Activated naive CD4-positive, alpha-beta T cell treated with anti-CD3 and anti-CD28 coated beads for 36 hours (primary cell): ENCODE data around the gene ZNF423. TPM values are rescaled to one million over a fixed set of nuclear protein-coding genes. Genes with fewer than 3 reads are reported as not detected.

Source experiments
- CTCF ChIA-PET: fragments of 350-600 bp; sonication (Branson Sonifier 250); formaldehyde crosslinking; loops from one replicate; lab custom pipeline; 2021; ENCODE audit warnings: antibody characterized with exemption; lab: Charles Lee
- DNase-seq: peaks from one replicate; pipeline ENCODE4 v3.0.0-alpha.2; 2020
- H3K27ac Mint-ChIP-seq: one replicate; pipeline ENCODE4 v1.8.0; 2021; ENCODE audit warnings: mild to moderate bottlenecking, mixed read lengths
- H3K27me3 Mint-ChIP-seq: one replicate; pipeline ENCODE4 v1.8.0; 2021; ENCODE audit warnings: low read depth, mixed read lengths
- H3K36me3 Mint-ChIP-seq: one replicate; pipeline ENCODE4 v1.8.0; 2021; ENCODE audit warnings: low read depth, mixed read lengths
- H3K4me1 Mint-ChIP-seq: one replicate; pipeline ENCODE4 v1.8.0; 2021; ENCODE audit warnings: low read depth, mixed read lengths
- H3K4me3 Mint-ChIP-seq: one replicate; pipeline ENCODE4 v1.8.0; 2021; ENCODE audit warnings: mild to moderate bottlenecking, moderate library complexity, mixed read lengths
- H3K9me3 Mint-ChIP-seq: one replicate; pipeline ENCODE4 v1.8.0; 2021; ENCODE audit warnings: mixed read lengths
- intact Hi-C: fragments of 100-400 bp; cut with micrococcal nuclease; formaldehyde crosslinking; loops from one replicate; pipeline ENCODE4 v1.15.1; 2023
- total RNA-seq, 2 experiments: library from RNA; stranded (reverse); gene quantifications; one replicate each; pipeline ENCODE4 v1.2.3, GENCODE V29; 2021

ZNF423 gene
- total RNA-seq, 2 experiments from 2014 or later = 0.05 TPM; not detected in 1

DNA sequence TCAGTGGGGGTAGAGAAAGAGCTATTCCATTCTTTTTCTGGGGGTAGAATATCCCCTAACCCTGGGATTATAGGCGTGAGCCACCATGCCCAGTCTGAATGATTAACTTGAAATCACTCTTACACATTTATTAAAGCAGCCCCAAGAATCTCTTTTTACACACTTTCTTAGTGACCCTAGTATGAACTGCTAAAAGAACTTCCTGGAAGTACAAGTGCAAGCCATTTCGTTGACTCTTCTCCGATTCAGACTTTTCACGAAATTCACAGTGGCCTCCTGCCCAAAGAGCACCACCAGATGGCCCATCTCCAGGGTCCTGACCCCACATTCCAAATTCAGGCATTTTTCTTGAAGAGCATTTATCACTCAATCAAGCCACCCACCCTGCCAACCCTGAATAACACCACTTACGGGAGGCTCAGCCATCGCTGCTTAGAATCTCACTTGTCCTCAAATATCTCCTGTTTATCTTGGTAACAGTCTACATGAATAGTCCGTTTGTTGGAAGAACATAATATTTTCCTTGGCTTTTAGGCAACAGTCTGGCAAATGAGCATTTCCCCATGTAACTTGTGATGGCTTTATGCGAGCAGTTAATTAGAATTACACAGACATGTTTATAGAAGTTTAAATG lies 28.0 kb downstream of the ZNF423 start:
- intact Hi-C loops = no loop called here
- H3K27me3 Mint-ChIP-seq = no peaks in the 10 kb centered on the region
- DNase-seq = no peak
- H3K9me3 Mint-ChIP-seq = no peaks in the 10 kb centered on the region
- H3K36me3 Mint-ChIP-seq = no peaks in the 10 kb centered on the region
- H3K4me1 Mint-ChIP-seq = no peaks in the 10 kb centered on the region
- H3K4me3 Mint-ChIP-seq = no peak overlapping the region
- H3K27ac Mint-ChIP-seq = no peak overlapping the region
- CTCF ChIA-PET = interaction anchor here (0.7 kb wide), 1 partner anchor 386 kb away, joined by 4 read pairs; no protein-coding TSS in a partner anchor

GRCh38 chr16:49826515-49826914 lies 29.4 kb downstream of the ZNF423 start:
- no peak overlapping the region for H3K4me3 Mint-ChIP-seq
- H3K27me3 Mint-ChIP-seq = no peaks in the 10 kb centered on the region
- no peak overlapping the region for H3K27ac Mint-ChIP-seq
- DNase-seq = no peak
- no peaks in the 10 kb centered on the region for H3K4me1 Mint-ChIP-seq
- H3K36me3 Mint-ChIP-seq = no peaks in the 10 kb centered on the region
- intact Hi-C loops = no loop called here
- CTCF ChIA-PET = no interaction called here
- H3K9me3 Mint-ChIP-seq = no peaks in the 10 kb centered on the region

DNA sequence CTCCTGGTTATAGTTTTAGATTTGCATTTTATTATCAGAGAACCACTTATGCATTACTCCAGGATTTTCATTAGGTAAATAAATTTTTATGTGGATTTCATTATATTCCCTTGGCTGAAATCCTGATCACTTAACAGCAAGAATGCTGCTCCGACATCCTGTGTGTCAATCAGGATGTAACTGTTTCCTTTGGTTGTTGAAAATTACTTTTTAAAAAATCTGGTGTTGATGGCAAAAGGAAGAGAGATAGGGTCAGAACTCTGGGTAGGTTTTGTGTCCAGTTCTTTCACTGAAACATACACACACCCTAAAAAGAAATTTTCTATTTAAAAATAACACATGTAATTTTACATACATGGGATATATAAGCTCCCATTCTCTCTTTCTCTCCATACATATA lies 30.9 kb downstream of the ZNF423 start:
- Mint-ChIP-seq H3K27me3 (no peaks in the 10 kb centered on the region), H3K36me3 (no peaks in the 10 kb centered on the region), H3K9me3 (no peaks in the 10 kb centered on the region), H3K27ac (no peak overlapping the region), H3K4me3 (no peak overlapping the region), H3K4me1 (no peaks in the 10 kb centered on the region)
- CTCF ChIA-PET = no interaction called here
- DNase-seq = no peak
- intact Hi-C loops = no loop called here

- CTCF ChIA-PET = interaction anchor here (0.9 kb wide), 1 partner anchor 52 kb away, joined by 3 read pairs; no protein-coding TSS in a partner anchor
- H3K4me3 Mint-ChIP-seq = no peak overlapping the region
- H3K27me3 Mint-ChIP-seq = no peaks in the 10 kb centered on the region
- H3K27ac Mint-ChIP-seq = no peak overlapping the region
- DNase-seq = no peak
- H3K4me1 Mint-ChIP-seq = no peaks in the 10 kb centered on the region
- H3K36me3 Mint-ChIP-seq = no peaks in the 10 kb centered on the region
- H3K9me3 Mint-ChIP-seq = no peaks in the 10 kb centered on the region
- intact Hi-C loops = no loop called here
Observed at GRCh38 chr16:49824593-49824992, 31.3 kb downstream of the ZNF423 start.

GRCh38 chr16:49822649-49823370 lies 33.1 kb downstream of the ZNF423 start:
- Mint-ChIP-seq H3K4me1 (no peaks in the 10 kb centered on the region), H3K27ac (no peak overlapping the region)
- CTCF ChIA-PET = no interaction called here

DNA sequence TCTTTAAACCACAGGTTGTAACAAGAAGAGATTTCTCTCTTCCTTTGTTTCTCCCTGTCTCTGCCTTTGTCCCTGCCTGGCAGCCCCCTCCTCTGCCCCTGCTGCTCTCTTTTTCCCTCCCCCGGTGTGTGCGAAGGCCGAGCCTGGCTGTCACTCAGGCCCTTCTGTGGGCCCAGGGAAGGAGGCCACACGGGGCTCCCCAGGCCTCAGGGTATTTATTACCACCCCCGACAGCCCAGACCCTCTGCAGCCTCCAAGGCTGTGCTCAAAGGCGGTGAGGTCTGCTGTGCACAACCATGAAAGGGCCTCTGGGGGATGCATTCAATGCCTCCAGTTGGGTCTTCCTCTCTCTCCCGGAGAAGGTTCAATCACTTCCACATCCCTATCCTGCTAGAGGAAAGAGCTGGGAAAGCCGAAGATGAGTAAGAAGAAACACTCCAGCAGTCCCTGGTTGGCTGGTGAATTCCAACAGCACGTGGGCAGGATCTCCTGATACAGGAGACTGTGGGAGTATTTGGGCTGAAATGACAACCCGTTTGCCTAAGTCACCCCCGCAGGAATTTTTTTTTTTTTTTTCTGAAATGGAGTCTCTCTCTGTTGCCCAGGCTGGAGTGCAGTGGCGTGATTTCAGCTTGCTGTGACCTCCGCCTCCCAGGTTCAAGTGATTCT lies 34.2 kb downstream of the ZNF423 start:
- DNase-seq = no peak
- Mint-ChIP-seq H3K27me3 (no peaks in the 10 kb centered on the region), H3K27ac (no peak overlapping the region), H3K36me3 (no peaks in the 10 kb centered on the region), H3K4me3 (no peak overlapping the region), H3K4me1 (no peaks in the 10 kb centered on the region), H3K9me3 (no peaks in the 10 kb centered on the region)
- CTCF ChIA-PET = interaction anchor here (0.7 kb wide), 1 partner anchor 182 kb away, joined by 3 read pairs; no protein-coding TSS in a partner anchor
- intact Hi-C loops = no loop called here

More at GRCh38 chr16:49822649-49823370, 33.1 kb downstream of the ZNF423 start:
- intact Hi-C loops = no loop called here
- no peaks in the 10 kb centered on the region for H3K27me3 Mint-ChIP-seq
- H3K9me3 Mint-ChIP-seq = no peaks in the 10 kb centered on the region
- H3K36me3 Mint-ChIP-seq = no peaks in the 10 kb centered on the region
- no peak for DNase-seq
- no peak overlapping the region for H3K4me3 Mint-ChIP-seq

DNA sequence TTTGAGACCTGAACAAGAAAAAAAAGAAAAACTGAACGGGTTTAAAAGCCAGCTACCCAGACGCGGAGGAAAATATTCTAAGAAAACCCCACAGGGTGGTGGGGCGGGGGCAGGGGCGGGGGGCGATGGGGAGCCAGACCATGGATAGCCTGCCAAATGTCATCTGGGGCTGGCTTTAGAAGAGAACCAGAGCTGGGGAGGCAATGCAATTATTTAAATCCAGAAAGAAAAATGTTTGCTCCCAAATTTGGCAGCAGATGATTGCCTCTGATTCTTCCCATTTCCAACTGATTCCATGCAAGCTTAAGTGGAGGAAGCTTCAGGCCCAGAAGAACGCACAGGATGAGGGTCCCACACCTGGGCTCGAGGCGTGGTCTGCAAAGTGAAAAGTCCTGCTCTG lies 34.8 kb downstream of the ZNF423 start:
- no peaks in the 10 kb centered on the region for H3K9me3 Mint-ChIP-seq
- intact Hi-C loops = no loop called here
- H3K27me3 Mint-ChIP-seq = no peaks in the 10 kb centered on the region
- no peak for DNase-seq
- no peak overlapping the region for H3K4me3 Mint-ChIP-seq
- H3K27ac Mint-ChIP-seq = no peak overlapping the region
- no peaks in the 10 kb centered on the region for H3K36me3 Mint-ChIP-seq
- CTCF ChIA-PET = no interaction called here
- H3K4me1 Mint-ChIP-seq = no peaks in the 10 kb centered on the region

- no peaks in the 10 kb centered on the region for H3K27me3 Mint-ChIP-seq
- no peaks in the 10 kb centered on the region for H3K36me3 Mint-ChIP-seq
- intact Hi-C loops = no loop called here
- no peaks in the 10 kb centered on the region for H3K9me3 Mint-ChIP-seq
- CTCF ChIA-PET = interaction anchor here (1.6 to 1.7 kb wide), 2 partner anchors 103 to 223 kb away, joined by 3 to 4 read pairs; no protein-coding TSS in a partner anchor
- DNase-seq = no peak
- no peak overlapping the region for H3K4me3 Mint-ChIP-seq
- no peak overlapping the region for H3K27ac Mint-ChIP-seq
- no peaks in the 10 kb centered on the region for H3K4me1 Mint-ChIP-seq
Observed at GRCh38 chr16:49817754-49818507, 38.0 kb downstream of the ZNF423 start.

DNA sequence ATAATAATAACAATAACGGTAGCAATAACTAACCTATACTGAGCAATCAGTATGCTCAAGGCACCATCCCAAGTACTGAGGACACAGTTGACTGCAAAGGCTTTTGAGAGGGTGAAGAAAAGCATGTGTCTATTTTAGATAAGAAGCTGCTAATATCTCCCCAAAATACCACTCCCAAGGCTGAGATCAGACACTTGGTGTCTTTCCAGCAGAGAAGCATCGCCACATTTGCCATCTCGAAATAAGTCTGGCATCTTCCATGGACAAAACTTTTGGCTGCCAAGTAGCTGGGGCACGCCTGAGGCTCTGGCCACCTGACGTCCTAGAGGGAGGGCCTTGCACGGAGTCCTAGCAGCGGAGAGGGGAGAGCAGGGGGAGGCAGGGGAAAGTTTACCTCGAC lies 39.0 kb downstream of the ZNF423 start:
- no peaks in the 10 kb centered on the region for H3K36me3 Mint-ChIP-seq
- H3K27me3 Mint-ChIP-seq = no peaks in the 10 kb centered on the region
- intact Hi-C loops = no loop called here
- H3K4me3 Mint-ChIP-seq = no peak overlapping the region
- H3K9me3 Mint-ChIP-seq = no peaks in the 10 kb centered on the region
- no peak for DNase-seq
- H3K27ac Mint-ChIP-seq = no peak overlapping the region
- H3K4me1 Mint-ChIP-seq = no peaks in the 10 kb centered on the region
- CTCF ChIA-PET = interaction anchor here (1.3 to 1.7 kb wide), 2 partner anchors 104 to 409 kb away, joined by 3 to 4 read pairs; no protein-coding TSS in a partner anchor

- H3K9me3 Mint-ChIP-seq = no peaks in the 10 kb centered on the region
- H3K36me3 Mint-ChIP-seq = no peaks in the 10 kb centered on the region
- H3K4me3 Mint-ChIP-seq = no peak overlapping the region
- intact Hi-C loops = no loop called here
- H3K4me1 Mint-ChIP-seq = no peaks in the 10 kb centered on the region
- no peaks in the 10 kb centered on the region for H3K27me3 Mint-ChIP-seq
- no peak for DNase-seq
- H3K27ac Mint-ChIP-seq = no peak overlapping the region
- CTCF ChIA-PET = no interaction called here
Observed at GRCh38 chr16:49811644-49812334, 44.1 kb downstream of the ZNF423 start.

DNA sequence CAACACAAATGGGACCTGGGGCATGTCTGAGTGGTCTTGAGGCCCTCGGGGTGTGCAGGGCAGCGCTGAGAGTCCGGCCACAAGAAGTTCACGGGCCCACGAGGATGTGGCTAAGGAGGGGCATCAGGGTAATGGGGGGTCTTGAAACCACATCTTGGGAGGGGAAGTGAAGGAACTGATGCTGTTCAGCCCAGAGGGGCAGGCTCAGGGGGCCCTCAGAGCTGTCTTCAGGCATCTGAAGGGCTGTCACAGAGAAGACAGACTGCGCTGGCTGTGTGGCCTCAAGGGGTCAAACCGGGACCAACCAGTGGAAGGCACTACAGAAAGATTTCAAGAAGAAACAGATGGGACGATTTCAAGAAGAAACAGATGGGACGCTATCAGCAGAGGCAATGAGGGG lies 45.1 kb downstream of the ZNF423 start:
- no peaks in the 10 kb centered on the region for H3K27me3 Mint-ChIP-seq
- no peaks in the 10 kb centered on the region for H3K4me1 Mint-ChIP-seq
- CTCF ChIA-PET = no interaction called here
- DNase-seq = no peak
- no peak overlapping the region for H3K27ac Mint-ChIP-seq
- intact Hi-C loops = no loop called here
- H3K4me3 Mint-ChIP-seq = no peak overlapping the region
- no peaks in the 10 kb centered on the region for H3K9me3 Mint-ChIP-seq
- no peaks in the 10 kb centered on the region for H3K36me3 Mint-ChIP-seq
